Frontal cortex (tissue), 4 donors: Measurements from ENCODE around the gene EHBP1. TPM values are rescaled to one million over a fixed set of nuclear protein-coding genes. Genes with fewer than 3 reads are reported as not detected.
A peak's percentile ranks its signal among the peaks of the same experiment; 100 is the strongest.

Experiments
- DNase-seq, 2 donors: peaks; one replicate each; pipeline ENCODE4 v3.0.0; 2012; ENCODE audit warnings: low spot score in 2 of 2
- FAIRE-seq: peaks from 2 replicates; lab custom pipeline; 2012; peaks lifted over from hg19 to GRCh38; lab: Jason Lieb, UNC
- total RNA-seq: library from RNA; depleted of rRNA; stranded (reverse); fragments of >200 nt; gene quantifications from one replicate; pipeline ENCODE4 v1.2.3, GENCODE V29; 2014
- donor health status: control.
- donor health status: control.
- donor health status: control.

The EHBP1 gene
- total RNA-seq, 1 donor from 2014 or later, result 127 TPM

- FAIRE-seq, result no peak
- DNase-seq, result no peak
Measured at GRCh38 chr2:63038034-63038433, 332.5 kb downstream of the EHBP1 start.

GRCh38 chr2:63040586-63040985 is 335.1 kb downstream of the EHBP1 start:
- no peak for FAIRE-seq
- no peak for DNase-seq

DNA sequence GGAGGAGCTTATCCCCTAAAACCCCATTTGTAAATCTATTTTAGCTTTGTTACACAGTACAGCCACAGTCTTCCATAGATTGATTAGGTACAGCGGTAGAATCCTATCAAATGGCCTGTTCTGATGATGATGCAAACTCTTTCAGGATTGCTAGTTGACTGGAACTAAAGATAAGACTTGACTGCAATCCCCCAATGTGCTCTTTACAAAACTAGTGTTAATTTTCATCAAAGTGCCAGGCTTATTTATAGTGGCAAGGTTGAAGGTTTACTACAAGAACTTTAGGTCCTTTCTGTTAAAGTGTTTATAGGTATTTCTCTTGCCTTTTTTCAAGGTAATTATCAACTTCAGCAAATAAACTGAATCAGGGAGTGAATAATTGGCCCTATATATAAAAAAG is 336.1 kb downstream of the EHBP1 start:
- FAIRE-seq (no peak), DNase-seq (no peak)

DNA sequence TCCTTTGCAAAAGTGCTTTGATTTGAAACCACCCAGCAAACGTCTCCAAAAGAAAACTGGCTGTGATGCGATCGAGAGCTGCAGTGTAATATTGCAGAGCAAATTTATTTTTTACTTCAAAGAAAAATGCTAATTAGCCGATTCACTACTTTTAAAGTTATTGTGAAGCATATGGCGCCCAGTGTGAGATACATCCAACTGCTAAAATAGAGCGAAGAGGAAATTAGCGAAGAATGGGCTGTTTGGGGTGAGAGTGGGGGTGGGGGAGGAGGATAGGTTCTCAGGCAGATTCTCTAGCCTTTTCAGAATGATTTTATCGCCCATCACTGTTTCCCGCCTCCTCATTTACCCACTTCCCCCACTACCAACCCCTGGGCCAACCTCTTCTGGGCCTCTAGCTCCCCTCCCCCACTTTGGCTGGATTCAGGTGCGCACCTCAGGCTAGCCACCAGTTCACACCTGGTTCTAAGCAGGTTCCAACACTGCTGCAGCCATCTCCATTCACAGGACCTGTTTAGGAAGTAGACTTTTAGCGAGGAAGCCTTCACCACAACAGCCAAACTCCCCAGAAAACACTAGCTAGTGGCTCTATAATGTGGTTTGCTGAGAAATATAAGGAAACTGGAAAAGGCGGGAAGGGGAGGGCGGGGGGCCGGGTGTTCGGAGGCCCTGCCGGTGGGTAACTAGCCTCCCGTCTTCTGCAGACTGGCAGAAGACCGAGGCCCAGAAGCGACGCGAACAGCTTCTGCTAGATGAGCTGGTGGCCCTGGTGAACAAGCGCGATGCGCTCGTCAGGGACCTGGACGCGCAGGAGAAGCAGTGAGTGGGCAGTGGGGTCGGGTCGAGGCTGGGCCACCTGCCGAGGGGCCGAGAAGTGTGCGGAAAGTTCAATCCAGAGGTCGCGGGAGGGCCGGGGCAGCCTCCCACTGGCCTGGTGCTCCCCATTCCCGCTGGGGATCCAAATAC is 339.1 kb downstream of the EHBP1 start:
- no peak for FAIRE-seq
- DNase-seq, result no peak

DNA sequence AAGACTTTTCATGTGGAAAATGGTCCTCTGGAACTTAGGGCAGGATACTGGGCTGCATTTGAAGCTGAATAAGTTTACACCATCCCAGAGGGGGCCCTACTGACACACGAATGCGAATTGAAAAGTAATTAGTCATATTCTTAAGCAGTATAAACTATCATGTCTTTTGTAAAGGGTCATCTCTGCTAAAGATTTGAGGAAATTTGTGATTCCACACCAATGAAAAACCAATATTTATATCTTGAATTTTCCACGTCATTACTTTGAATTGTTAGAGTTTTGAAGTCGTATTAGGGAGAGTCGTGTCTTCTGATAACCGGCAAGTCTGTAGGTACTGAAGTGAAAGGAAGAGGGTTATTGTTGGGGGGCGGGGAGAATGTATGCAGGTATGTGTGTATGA is 341.0 kb downstream of the EHBP1 start:
- FAIRE-seq (no peak), DNase-seq (no peak)

- FAIRE-seq (no peak), DNase-seq (no peak)
Measured at GRCh38 chr2:63046961-63047320, 341.4 kb downstream of the EHBP1 start.

DNA sequence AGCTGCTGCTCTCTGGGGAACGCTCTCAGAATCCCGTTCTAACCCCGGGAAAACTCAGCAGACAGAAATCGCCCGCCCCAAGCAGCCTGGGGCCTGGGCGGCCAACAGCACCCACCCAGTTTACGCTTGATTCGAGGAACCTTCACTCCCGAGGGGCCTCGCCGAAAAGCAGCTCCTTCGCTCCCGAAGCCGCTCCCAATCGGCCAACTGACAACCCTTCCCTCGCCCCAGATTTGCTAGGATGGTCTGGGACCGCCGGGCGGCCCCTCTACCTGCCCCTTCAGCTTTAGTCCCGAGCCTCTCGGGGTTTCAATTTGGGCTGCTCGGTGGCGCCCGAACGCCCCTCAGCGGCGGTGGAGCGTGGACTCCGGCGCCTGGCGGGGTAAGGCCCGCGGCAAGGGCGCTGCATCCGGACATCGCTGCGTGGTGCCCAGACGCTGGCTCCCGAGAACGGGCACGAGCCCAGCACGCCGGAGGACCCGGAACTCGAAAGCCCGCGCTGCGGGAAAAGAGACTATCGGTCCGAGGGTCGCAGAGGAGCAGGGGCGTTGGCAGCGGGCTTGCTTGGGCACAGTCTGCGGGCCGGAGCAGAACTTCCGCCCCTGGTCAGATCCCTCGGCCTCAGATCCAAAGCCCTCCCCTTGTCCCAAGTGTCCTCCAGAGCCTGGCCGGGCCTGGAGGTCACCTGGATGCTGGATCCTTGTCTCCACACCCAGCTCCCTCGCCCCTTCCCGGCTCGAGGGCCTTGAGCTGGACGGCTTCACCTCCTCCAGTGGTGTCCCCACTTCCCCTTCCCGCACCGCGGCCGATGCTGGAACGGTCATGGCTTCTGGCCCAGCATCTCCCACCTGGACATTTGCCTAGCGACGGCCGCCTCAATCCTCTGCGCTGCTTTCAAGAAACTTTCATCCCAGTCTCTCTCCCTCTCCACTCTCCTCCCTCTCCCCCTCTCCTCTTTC is 342.1 kb downstream of the EHBP1 start:
- DNase-seq, result no peak
- no peak for FAIRE-seq

DNA sequence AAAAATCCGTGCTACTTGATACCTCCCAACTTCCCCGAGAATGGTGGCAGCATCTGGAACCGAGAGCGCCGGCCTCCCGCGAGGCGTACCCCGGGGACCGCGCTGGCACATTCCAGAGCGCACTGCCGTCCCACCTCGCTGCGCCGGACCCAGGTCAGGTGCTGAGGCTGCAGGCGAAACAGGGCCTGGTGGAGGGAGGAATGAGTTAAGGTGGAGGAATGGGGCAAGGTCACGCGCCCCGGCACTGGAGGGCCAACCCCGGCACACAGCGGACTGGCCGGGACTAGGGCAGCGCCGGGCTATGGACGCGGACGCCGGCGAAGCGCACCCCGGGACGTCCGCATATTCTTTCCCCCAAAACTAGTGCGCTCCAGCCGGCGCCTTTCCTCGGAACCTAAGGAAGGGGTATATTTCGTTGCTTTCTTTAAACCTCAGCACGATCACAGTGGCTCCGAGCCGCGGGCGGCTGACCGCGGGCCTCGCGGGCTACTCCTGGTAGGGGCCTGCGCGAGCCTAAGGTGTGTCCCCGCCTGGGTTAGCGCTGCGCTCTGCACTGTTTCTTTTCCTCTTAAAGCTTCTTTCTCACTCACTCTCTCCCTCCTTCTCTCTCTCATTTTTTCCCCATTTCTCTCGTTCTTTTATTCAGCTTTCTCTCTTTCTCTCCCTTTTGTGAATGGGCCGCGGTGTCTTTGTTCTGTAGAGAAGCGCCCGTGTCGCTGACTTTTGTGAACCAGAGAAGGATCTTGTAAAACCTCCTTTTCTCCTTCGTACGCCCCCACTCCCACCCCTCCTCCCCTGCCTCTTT is 343.1 kb downstream of the EHBP1 start:
- no peak for DNase-seq
- no peak for FAIRE-seq

DNA sequence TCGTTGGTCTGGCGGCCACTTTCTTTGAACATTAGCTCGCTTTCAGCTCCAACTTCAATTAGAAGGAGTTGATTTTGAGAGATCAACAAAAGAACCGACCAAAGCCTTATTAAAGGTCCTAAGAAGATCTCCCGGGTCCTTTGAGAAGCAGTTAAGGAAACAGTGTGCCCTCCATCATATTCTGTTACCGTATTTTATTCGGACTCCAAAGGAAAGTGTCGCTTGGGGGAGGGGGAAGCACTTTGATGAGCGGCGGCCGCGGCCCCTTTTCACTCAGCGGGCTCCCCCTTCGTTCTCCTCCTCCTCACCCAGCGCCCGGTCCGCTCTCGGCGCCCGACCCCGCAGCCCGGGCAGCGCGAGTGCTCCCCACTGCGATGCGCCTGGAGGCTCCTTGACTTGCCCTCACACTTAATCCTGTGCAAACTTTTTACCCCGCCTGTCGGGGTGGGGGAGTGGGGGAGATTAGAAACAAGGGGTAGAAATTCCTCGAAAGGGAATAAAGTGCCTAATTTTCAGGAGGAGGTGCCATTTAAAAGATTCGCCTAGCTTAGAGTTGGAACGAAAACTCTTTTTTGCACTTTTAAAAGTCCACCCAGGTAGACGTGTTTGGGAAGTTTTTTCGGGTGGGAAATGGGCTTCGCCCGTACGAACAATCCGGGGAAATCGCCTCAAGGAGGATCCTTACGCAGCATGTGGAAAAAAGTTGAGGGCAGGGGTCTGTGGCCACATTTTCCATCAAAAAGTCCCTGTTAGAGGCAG is 343.9 kb downstream of the EHBP1 start:
- no peak for DNase-seq

DNA sequence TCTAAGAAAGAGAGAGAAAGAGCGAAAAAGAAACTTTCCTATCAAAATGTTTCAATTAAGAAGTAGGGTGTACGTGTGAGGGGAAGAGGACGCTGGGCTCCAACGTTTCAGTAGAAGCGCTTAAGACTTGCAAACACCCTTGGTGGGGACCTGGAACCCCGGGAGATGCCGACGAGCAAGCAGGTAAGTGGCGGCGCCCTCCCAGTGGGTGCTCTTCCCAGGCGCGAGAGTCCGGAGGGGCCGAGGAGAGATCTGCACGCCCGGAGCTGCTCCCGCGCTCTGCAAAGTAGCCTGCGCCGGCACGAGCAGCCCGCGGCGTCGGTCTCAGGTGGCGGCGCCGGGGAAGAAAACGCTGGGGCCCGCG is 344.4 kb downstream of the EHBP1 start:
- DNase-seq, result no peak
- FAIRE-seq, result no peak

More for the DNA sequence above, 343.9 kb downstream of the EHBP1 start:
- FAIRE-seq, result no peak

- no peak for FAIRE-seq
Measured at GRCh38 chr2:63050334-63051041, 345.0 kb downstream of the EHBP1 start, which contains the start of gene OTX1. OTX1 (plus strand) TSS chr2:63050830; CDS start chr2:63052991, 2,161 bp downstream.

GRCh38 chr2:63051042-63051794 is 345.7 kb downstream of the EHBP1 start:
- no peak for DNase-seq
- FAIRE-seq, result no peak

More at GRCh38 chr2:63050334-63051041, 345.0 kb downstream of the EHBP1 start, which contains the start of gene OTX1:
- DNase-seq, result peak in 1 of 2 donors; percentile 73

- DNase-seq (no peak), FAIRE-seq (no peak)
Measured at GRCh38 chr2:63051795-63052333, 346.4 kb downstream of the EHBP1 start.

- FAIRE-seq, result no peak
- DNase-seq, result no peak
Measured at GRCh38 chr2:63052411-63053080, 347.0 kb downstream of the EHBP1 start.

DNA sequence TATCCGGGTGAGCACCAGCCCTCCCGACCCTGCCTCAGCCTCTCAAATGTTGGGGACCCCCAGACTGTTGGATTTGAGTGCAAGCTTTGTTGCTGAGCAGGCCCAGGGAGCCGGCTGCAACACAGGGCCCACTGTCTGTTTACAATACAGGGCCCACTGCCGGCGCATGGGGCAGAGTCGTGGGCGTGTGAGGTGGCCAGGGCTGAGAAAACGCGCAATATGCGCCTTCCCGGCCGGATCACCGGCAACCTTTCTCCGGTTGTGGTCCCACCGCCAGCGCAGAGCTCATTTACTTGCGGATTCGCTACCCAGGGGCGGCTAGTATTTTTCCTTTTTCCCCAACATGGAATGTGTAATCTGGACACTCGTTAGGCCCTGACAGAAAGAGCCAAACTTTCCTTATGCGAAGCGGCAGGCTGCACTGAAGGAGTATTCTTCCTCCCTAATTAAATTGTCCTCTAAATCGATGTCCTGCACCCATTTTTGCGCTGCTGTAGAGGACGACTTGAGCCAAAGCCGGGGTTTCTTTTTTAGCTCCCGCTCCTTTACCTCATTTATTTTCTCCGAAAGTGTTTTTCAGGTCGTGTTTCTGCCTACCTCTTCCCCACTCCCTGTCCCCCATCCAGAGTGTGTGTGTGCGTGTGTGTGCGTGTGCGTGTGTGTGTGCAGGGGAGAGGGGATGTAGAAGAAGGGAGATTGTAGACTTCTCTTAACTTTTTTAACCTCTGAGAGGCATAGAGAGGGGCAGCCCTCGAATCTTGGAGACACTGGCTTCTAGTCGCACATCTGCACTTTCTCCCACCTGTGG is 347.8 kb downstream of the EHBP1 start:
- no peak for DNase-seq

More for the DNA sequence above, 347.8 kb downstream of the EHBP1 start:
- FAIRE-seq, result no peak
